Breast epithelium (tissue), 4 donors: Measurements from ENCODE around the gene ERRFI1. TPM values are rescaled to one million over a fixed set of nuclear protein-coding genes. Genes with fewer than 3 reads are reported as not detected.

Experiments
- DNase-seq, 2 donors: peaks; one replicate each; pipeline ENCODE4 v3.0.0-alpha.2; 2019; ENCODE audit warnings: low spot score in 2 of 2
- H3K27ac ChIP-seq, 2 donors: fragments of 200-600 bp; sonication (generic) in 1 of 2; one replicate each; pipeline ENCODE4 v1.5.1; 2016 to 2019; ENCODE audit warnings: mild to moderate bottlenecking in 1 of 2
- H3K27me3 ChIP-seq, 2 donors: fragments of 200-600 bp; sonication (generic) in 1 of 2; one replicate each; pipeline versions ENCODE4 v1.5.1 to v1.6.0; 2017 to 2019; ENCODE audit warnings: control low read depth in 1 of 2, mild to moderate bottlenecking in 1 of 2
- H3K36me3 ChIP-seq: fragments of 200-600 bp; one replicate; pipeline ENCODE4 v1.5.1; 2019
- H3K4me1 ChIP-seq, 2 donors: fragments of 200-600 bp; sonication (generic); one replicate each; pipeline ENCODE4 v1.5.1; 2016 to 2019; ENCODE audit warnings: control low read depth in 1 of 2
- H3K4me3 ChIP-seq, 3 donors: fragments of 200-600 bp; sonication (generic); 1 replicate in 2 of 3; 2 replicates in 1 of 3; pipeline ENCODE4 v1.5.1; 2016 to 2019; ENCODE audit warnings: mild to moderate bottlenecking in 3 of 3, moderate library complexity in 2 of 3
- H3K9me3 ChIP-seq, 2 donors: fragments of 200-600 bp; sonication (generic) in 1 of 2; one replicate each; pipeline ENCODE4 v1.5.1; 2016 to 2019; ENCODE audit warnings: control low read depth in 1 of 2
- POLR2A ChIP-seq: fragments of 450-650 bp; IDR thresholded peaks from one replicate; pipeline ENCODE4 v1.6.1; 2016; ENCODE audit warnings: antibody characterized with exemption, mild to moderate bottlenecking, moderate library complexity
- POLR2AphosphoS5 ChIP-seq, 3 donors: sonication (generic); formaldehyde crosslinking; IDR thresholded peaks; one replicate each; pipeline ENCODE4 v1.6.1; 2017; ENCODE audit warnings: antibody characterized with exemption in 3 of 3
- intact Hi-C: fragments of 100-400 bp; cut with DNase I; formaldehyde crosslinking; loops from one replicate; pipeline ENCODE4 v1.15.1; 2023; ENCODE audit warnings: low total_unique reads
- total RNA-seq, 3 donors: library from RNA; depleted of rRNA; stranded (reverse); fragments of >200 nt; gene quantifications; one replicate each; pipeline ENCODE4 v1.1.0, GENCODE V29; 2016
- TF ChIP-seq, protein P1 (sequence below), 3 donors: fragments of 450-650 bp; IDR thresholded peaks; one replicate each; pipeline ENCODE4 v1.5.1; 2016 to 2017; ENCODE audit warnings: antibody characterized with exemption in 3 of 3, mild to moderate bottlenecking in 3 of 3, moderate library complexity in 3 of 3

Gene ERRFI1
- total RNA-seq, 3 donors from 2014 or later: 207 to 550 (median 379) TPM

DNA sequence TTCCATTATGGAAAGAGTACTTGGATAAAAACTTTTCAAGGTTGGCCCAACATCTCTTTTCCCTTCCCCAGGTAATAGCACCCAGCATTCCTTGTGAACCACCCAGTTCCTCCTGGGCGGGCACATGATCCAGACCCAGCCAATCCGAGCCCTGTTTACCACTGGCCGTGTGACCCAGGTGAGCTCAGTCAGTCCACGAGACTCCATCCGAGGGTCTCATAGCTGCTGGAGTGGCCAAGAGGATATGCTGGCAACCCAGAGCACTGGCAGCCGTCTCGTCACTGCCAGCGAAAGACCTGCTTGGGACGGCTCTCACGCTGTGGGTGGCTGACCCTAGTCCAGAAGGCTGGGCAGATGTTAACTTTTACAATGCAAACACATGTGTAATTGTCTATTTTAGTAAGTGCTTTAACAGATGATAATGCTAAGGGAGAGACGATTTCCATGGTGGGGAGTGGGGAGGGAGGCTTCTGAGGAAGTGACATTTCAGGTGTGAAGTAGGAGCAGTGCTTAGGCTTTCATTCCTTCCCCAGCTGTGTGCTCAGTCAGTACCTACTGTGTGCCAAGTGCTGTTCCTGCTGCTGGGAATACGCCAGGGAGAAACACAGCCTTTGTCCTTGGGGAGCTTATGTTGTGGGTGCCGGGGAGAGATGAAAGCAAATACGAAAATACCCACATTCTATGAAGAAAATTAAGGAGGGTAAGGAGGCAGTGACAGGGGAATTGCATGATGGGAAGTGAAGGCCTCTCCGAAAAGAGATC lies 40.1 kb downstream of the ERRFI1 start:
- Histone ChIP-seq H3K36me3 (no peaks in the 10 kb centered on the region), H3K9me3 (no peaks in the 10 kb centered on the region), H3K27ac (no peak overlapping the region), H3K4me3 (no peak overlapping the region), H3K27me3 (no peaks in the 10 kb centered on the region), H3K4me1 (peaks cover 0 to 13% of the 10 kb centered on the region in 2 donors)
- no peak for DNase-seq
- TF ChIP-seq POLR2AphosphoS5 (IDR thresholded peaks at IDR 0.05) (no peak), POLR2A (no peak)
- TF ChIP-seq, protein P1, sequence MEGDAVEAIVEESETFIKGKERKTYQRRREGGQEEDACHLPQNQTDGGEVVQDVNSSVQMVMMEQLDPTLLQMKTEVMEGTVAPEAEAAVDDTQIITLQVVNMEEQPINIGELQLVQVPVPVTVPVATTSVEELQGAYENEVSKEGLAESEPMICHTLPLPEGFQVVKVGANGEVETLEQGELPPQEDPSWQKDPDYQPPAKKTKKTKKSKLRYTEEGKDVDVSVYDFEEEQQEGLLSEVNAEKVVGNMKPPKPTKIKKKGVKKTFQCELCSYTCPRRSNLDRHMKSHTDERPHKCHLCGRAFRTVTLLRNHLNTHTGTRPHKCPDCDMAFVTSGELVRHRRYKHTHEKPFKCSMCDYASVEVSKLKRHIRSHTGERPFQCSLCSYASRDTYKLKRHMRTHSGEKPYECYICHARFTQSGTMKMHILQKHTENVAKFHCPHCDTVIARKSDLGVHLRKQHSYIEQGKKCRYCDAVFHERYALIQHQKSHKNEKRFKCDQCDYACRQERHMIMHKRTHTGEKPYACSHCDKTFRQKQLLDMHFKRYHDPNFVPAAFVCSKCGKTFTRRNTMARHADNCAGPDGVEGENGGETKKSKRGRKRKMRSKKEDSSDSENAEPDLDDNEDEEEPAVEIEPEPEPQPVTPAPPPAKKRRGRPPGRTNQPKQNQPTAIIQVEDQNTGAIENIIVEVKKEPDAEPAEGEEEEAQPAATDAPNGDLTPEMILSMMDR (IDR thresholded peaks at IDR 0.05): no peak
- intact Hi-C loops: loop anchor here (10.0 kb wide), 1 partner anchor 329 kb away; the partner anchor contains the start of gene SLC45A1

GRCh38 chr1:7984811-7985210 lies 41.3 kb downstream of the ERRFI1 start:
- Histone ChIP-seq H3K4me3 (no peak overlapping the region), H3K4me1 (peaks cover 0 to 13% of the 10 kb centered on the region in 2 donors), H3K36me3 (no peaks in the 10 kb centered on the region), H3K9me3 (no peaks in the 10 kb centered on the region), H3K27me3 (no peaks in the 10 kb centered on the region), H3K27ac (no peak overlapping the region)
- no peak for DNase-seq
- no peak for TF ChIP-seq POLR2AphosphoS5 (IDR thresholded peaks at IDR 0.05)
- TF ChIP-seq POLR2A: no peak
- TF ChIP-seq, protein P1 (IDR thresholded peaks at IDR 0.05): no peak
- intact Hi-C loops: loop anchor here (10.0 kb wide), 1 partner anchor 330 kb away; the partner anchor contains the start of gene SLC45A1

DNA sequence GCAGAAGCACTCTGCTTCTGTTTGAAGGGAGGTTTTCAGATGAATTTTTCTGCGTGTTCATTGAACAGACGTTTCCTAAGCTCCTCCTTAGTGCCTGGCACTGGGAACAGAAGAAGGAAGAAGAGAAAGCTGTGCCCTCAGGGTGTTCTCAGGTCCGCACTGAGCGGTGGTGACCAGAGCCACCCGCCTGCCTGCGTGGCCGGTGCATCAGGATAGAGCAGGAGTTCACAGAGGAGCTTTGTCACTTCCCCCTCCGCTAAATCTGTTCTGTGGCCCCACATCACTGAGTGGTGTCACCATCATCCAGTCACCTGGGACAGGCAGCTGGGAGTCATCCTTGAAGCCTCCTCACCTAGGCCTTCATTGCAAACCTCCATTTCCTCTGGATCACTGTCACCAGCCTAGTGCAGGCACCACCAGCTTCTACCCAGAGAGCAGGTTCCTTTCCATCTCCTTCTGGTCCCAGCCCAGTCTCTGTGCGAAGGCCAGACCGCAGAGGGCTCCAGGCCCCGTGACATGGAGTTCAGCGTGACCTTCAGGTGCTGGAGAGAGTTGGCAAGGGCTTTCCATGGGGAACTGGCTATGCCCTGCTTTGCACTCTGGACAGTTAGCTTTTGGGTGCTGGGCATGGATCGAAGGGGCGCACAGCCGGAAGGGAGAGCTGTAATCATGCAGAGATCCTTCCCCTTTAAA lies 42.9 kb downstream of the ERRFI1 start:
- Histone ChIP-seq H3K36me3 (peaks cover 5% of the 10 kb centered on the region), H3K4me1 (peaks cover 0 to 13% of the 10 kb centered on the region in 2 donors), H3K27ac (peak overlapping the region; percentile 54 to 68), H3K4me3 (no peak overlapping the region), H3K9me3 (no peaks in the 10 kb centered on the region), H3K27me3 (no peaks in the 10 kb centered on the region)
- intact Hi-C loops: loop anchor here (10.0 kb wide), 1 partner anchor 332 kb away; the partner anchor contains the start of gene SLC45A1
- no peak for DNase-seq
- no peak for TF ChIP-seq POLR2AphosphoS5 (IDR thresholded peaks at IDR 0.05)
- TF ChIP-seq, protein P1 (IDR thresholded peaks at IDR 0.05): no peak
- TF ChIP-seq POLR2A: no peak

GRCh38 chr1:7980984-7981383 lies 45.1 kb downstream of the ERRFI1 start:
- Histone ChIP-seq H3K9me3 (no peaks in the 10 kb centered on the region), H3K27ac (peak overlapping the region; percentile 33 to 48), H3K27me3 (no peaks in the 10 kb centered on the region), H3K4me3 (no peak overlapping the region), H3K36me3 (peaks cover 5% of the 10 kb centered on the region), H3K4me1 (peaks cover 0 to 13% of the 10 kb centered on the region in 2 donors)
- no peak for DNase-seq
- no peak for TF ChIP-seq POLR2A
- TF ChIP-seq, protein P1 (IDR thresholded peaks at IDR 0.05): no peak
- TF ChIP-seq POLR2AphosphoS5 (IDR thresholded peaks at IDR 0.05): no peak
- intact Hi-C loops: loop anchor here (10.0 kb wide), 1 partner anchor 334 kb away; the partner anchor contains the start of gene SLC45A1
